Endothelial cell (in vitro differentiated cells): Measurements from ENCODE around the gene PALD1. TPM values are rescaled to one million over a fixed set of nuclear protein-coding genes. Genes with fewer than 3 reads are reported as not detected.

Source experiments
- DNase-seq: peaks from one replicate; pipeline ENCODE4 v3.0.0; 2021; ENCODE audit warnings: low spot score
- H3K27ac Mint-ChIP-seq: one replicate; pipeline ENCODE4 v1.8.0; 2021; ENCODE audit warnings: mixed read lengths, inconsistent platforms; ENCODE audit not compliant: unreplicated experiment
- H3K27me3 Mint-ChIP-seq: one replicate; pipeline ENCODE4 v1.8.0; 2021; ENCODE audit warnings: mild to moderate bottlenecking, moderate library complexity, mixed read lengths, inconsistent platforms; ENCODE audit not compliant: unreplicated experiment
- H3K36me3 Mint-ChIP-seq: one replicate; pipeline ENCODE4 v1.8.0; 2021; ENCODE audit warnings: mild to moderate bottlenecking, low read depth, mixed read lengths, inconsistent platforms; ENCODE audit not compliant: unreplicated experiment
- H3K4me1 Mint-ChIP-seq: one replicate; pipeline ENCODE4 v1.8.0; 2021; ENCODE audit warnings: mild to moderate bottlenecking, mixed read lengths, inconsistent platforms; ENCODE audit not compliant: unreplicated experiment
- H3K4me3 Mint-ChIP-seq: one replicate; pipeline ENCODE4 v1.8.0; 2021; ENCODE audit warnings: mild to moderate bottlenecking, mixed read lengths, inconsistent platforms; ENCODE audit not compliant: unreplicated experiment
- H3K9me3 Mint-ChIP-seq: one replicate; pipeline ENCODE4 v1.8.0; 2021; ENCODE audit warnings: mixed read lengths, inconsistent platforms; ENCODE audit not compliant: unreplicated experiment
- CTCF ChIP-seq: fragments of 200-600 bp; sonication (generic); IDR thresholded peaks from one replicate; pipeline ENCODE4 v1.5.0; 2021; ENCODE audit warnings: antibody characterized with exemption; ENCODE audit not compliant: unreplicated experiment
- total RNA-seq: library from RNA; stranded (reverse); fragmentation: NEBNext Ultra II Directional; extraction: Animal tissue kit (Norgen Biotek cat#: 25700); gene quantifications from one replicate; pipeline ENCODE4 v1.2.1, GENCODE V29; 2021; ENCODE audit not compliant: unreplicated experiment

Gene PALD1
- total RNA-seq, 1 donor from 2014 or later: 166 TPM

- Mint-ChIP-seq H3K36me3 (peaks cover 43% of the 10 kb centered on the region), H3K27me3 (peaks cover 9% of the 10 kb centered on the region), H3K27ac (peak overlapping the region; percentile 64), H3K4me3 (peak overlapping the region; percentile 75), H3K9me3 (no peaks in the 10 kb centered on the region), H3K4me1 (peaks cover 27% of the 10 kb centered on the region)
- peak; percentile 76 for DNase-seq
- TF ChIP-seq CTCF: peak; percentile 81
Observed at GRCh38 chr10:70549962-70550458, 71.4 kb downstream of the PALD1 start.

GRCh38 chr10:70550459-70550858 is 71.9 kb downstream of the PALD1 start:
- DNase-seq: no peak
- peaks cover 27% of the 10 kb centered on the region for H3K4me1 Mint-ChIP-seq
- H3K36me3 Mint-ChIP-seq: peaks cover 43% of the 10 kb centered on the region
- H3K9me3 Mint-ChIP-seq: no peaks in the 10 kb centered on the region
- H3K27ac Mint-ChIP-seq: no peak overlapping the region
- H3K27me3 Mint-ChIP-seq: peaks cover 11% of the 10 kb centered on the region
- peak overlapping the region; percentile 60 for H3K4me3 Mint-ChIP-seq
- TF ChIP-seq CTCF: no peak

GRCh38 chr10:70551466-70551865 is 72.9 kb downstream of the PALD1 start:
- H3K4me1 Mint-ChIP-seq: peaks cover 27% of the 10 kb centered on the region
- DNase-seq: no peak
- no peak overlapping the region for H3K4me3 Mint-ChIP-seq
- peaks cover 11% of the 10 kb centered on the region for H3K27me3 Mint-ChIP-seq
- H3K27ac Mint-ChIP-seq: no peak overlapping the region
- H3K36me3 Mint-ChIP-seq: peaks cover 49% of the 10 kb centered on the region
- no peak for TF ChIP-seq CTCF
- no peaks in the 10 kb centered on the region for H3K9me3 Mint-ChIP-seq

- peaks cover 11% of the 10 kb centered on the region for H3K27me3 Mint-ChIP-seq
- H3K9me3 Mint-ChIP-seq: no peaks in the 10 kb centered on the region
- peak overlapping the region; percentile 74 for H3K4me3 Mint-ChIP-seq
- no peak overlapping the region for H3K27ac Mint-ChIP-seq
- no peak for DNase-seq
- TF ChIP-seq CTCF: no peak
- H3K4me1 Mint-ChIP-seq: peaks cover 27% of the 10 kb centered on the region
- peaks cover 55% of the 10 kb centered on the region for H3K36me3 Mint-ChIP-seq
Observed at GRCh38 chr10:70551971-70552422, 73.4 kb downstream of the PALD1 start.

GRCh38 chr10:70552586-70552985 is 74.0 kb downstream of the PALD1 start:
- peaks cover 27% of the 10 kb centered on the region for H3K4me1 Mint-ChIP-seq
- H3K27me3 Mint-ChIP-seq: peaks cover 12% of the 10 kb centered on the region
- TF ChIP-seq CTCF: no peak
- DNase-seq: no peak
- H3K9me3 Mint-ChIP-seq: no peaks in the 10 kb centered on the region
- H3K27ac Mint-ChIP-seq: no peak overlapping the region
- peak overlapping the region; percentile 57 for H3K4me3 Mint-ChIP-seq
- H3K36me3 Mint-ChIP-seq: peaks cover 55% of the 10 kb centered on the region
